Endothelial cell (in vitro differentiated cells): Measurements from ENCODE around the gene BYSL. TPM values are rescaled to one million over a fixed set of nuclear protein-coding genes. Genes with fewer than 3 reads are reported as not detected.

ENCODE experiments used
- DNase-seq: peaks from one replicate; pipeline ENCODE4 v3.0.0; 2021; ENCODE audit warnings: low spot score
- H3K27ac Mint-ChIP-seq: one replicate; pipeline ENCODE4 v1.8.0; 2021; ENCODE audit warnings: mixed read lengths, inconsistent platforms; ENCODE audit not compliant: unreplicated experiment
- H3K27me3 Mint-ChIP-seq: one replicate; pipeline ENCODE4 v1.8.0; 2021; ENCODE audit warnings: mild to moderate bottlenecking, moderate library complexity, mixed read lengths, inconsistent platforms; ENCODE audit not compliant: unreplicated experiment
- H3K36me3 Mint-ChIP-seq: one replicate; pipeline ENCODE4 v1.8.0; 2021; ENCODE audit warnings: mild to moderate bottlenecking, low read depth, mixed read lengths, inconsistent platforms; ENCODE audit not compliant: unreplicated experiment
- H3K4me1 Mint-ChIP-seq: one replicate; pipeline ENCODE4 v1.8.0; 2021; ENCODE audit warnings: mild to moderate bottlenecking, mixed read lengths, inconsistent platforms; ENCODE audit not compliant: unreplicated experiment
- H3K4me3 Mint-ChIP-seq: one replicate; pipeline ENCODE4 v1.8.0; 2021; ENCODE audit warnings: mild to moderate bottlenecking, mixed read lengths, inconsistent platforms; ENCODE audit not compliant: unreplicated experiment
- H3K9me3 Mint-ChIP-seq: one replicate; pipeline ENCODE4 v1.8.0; 2021; ENCODE audit warnings: mixed read lengths, inconsistent platforms; ENCODE audit not compliant: unreplicated experiment
- total RNA-seq: library from RNA; stranded (reverse); fragmentation: NEBNext Ultra II Directional; extraction: Animal tissue kit (Norgen Biotek cat#: 25700); gene quantifications from one replicate; pipeline ENCODE4 v1.2.1, GENCODE V29; 2021; ENCODE audit not compliant: unreplicated experiment
- TF ChIP-seq, protein P1 (sequence below): fragments of 200-600 bp; sonication (generic); IDR thresholded peaks from one replicate; pipeline ENCODE4 v1.5.0; 2021; ENCODE audit warnings: antibody characterized with exemption; ENCODE audit not compliant: unreplicated experiment

BYSL gene
- total RNA-seq, 1 donor from 2014 or later, result 21.9 TPM

DNA sequence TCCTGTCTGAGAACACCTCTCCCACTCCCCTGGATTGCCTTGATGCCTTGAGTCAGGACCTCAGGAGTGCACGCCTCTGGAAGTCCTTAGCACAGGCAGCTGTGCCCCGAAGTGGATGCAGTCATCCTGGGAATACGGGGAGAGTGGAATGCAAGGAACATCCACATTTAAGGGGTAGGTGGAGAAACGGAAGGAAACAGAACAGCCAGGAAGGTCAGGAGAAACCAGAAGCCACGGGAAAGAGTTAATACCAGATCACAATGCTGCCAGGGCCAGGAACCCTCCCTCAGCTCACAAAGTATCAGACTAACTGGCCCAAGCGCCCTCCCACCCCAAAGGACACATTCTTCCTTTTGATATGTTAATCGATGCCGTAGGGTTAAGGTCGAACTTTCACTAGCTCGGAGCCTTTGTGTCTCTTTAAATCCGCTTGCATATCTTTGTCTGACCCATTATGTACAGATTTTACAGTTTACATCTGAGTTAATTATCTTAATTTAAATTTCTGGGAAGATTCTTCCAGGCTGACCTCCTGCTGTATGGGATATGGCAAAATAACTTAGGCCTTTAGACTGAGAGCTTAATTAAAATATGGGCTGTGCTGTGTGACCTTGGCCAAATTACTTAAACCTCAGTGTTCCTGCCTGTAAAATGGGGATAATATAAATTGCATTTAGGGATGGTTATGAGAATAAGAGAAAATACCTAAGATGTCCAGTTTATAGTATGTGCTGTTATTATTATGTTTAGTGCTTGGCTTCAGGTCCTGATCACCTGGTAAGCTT lies 44.3 kb downstream of the BYSL start:
- H3K4me3 Mint-ChIP-seq, result no peak overlapping the region
- H3K36me3 Mint-ChIP-seq, result no peaks in the 10 kb centered on the region
- peak; percentile 34 for DNase-seq
- no peaks in the 10 kb centered on the region for H3K9me3 Mint-ChIP-seq
- peaks cover 3% of the 10 kb centered on the region for H3K27me3 Mint-ChIP-seq
- H3K4me1 Mint-ChIP-seq, result peaks cover 46% of the 10 kb centered on the region
- TF ChIP-seq, protein P1, sequence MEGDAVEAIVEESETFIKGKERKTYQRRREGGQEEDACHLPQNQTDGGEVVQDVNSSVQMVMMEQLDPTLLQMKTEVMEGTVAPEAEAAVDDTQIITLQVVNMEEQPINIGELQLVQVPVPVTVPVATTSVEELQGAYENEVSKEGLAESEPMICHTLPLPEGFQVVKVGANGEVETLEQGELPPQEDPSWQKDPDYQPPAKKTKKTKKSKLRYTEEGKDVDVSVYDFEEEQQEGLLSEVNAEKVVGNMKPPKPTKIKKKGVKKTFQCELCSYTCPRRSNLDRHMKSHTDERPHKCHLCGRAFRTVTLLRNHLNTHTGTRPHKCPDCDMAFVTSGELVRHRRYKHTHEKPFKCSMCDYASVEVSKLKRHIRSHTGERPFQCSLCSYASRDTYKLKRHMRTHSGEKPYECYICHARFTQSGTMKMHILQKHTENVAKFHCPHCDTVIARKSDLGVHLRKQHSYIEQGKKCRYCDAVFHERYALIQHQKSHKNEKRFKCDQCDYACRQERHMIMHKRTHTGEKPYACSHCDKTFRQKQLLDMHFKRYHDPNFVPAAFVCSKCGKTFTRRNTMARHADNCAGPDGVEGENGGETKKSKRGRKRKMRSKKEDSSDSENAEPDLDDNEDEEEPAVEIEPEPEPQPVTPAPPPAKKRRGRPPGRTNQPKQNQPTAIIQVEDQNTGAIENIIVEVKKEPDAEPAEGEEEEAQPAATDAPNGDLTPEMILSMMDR, result no peak
- H3K27ac Mint-ChIP-seq, result peak overlapping the region; percentile 97

DNA sequence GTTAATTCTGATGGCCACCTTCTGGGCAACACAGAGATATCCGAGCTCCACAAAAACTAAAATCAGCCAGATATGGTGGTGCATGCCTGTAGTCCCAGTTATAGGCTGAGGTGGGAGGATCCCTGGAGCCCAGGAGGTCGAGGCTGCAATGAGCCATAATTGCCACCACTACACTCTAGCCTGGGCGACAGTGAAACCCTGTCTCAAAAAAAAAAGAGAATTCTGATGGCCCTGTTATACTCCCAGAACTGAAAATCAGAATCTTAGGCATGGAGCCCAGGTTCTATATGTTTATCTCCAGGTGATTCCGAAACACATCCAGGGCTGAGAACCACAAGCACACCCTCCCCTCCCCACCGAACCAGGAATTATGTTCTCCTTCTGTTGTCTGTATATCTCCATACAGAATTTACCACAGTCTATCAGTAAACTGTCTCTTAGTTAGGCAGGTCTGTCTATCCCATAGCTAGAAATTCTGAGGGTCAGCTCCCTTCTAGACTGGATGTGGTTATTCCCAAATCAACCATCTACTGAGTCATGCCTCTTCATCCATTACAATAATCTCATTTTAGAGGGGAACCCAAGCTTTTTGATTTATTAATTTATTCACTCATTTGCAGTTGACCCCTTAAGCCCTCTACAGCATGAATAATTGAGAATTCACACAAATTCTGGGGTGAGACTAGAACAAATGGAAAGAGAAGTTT lies 45.1 kb downstream of the BYSL start:
- peaks cover 44% of the 10 kb centered on the region for H3K4me1 Mint-ChIP-seq
- H3K4me3 Mint-ChIP-seq, result no peak overlapping the region
- TF ChIP-seq, protein P1, result no peak

GRCh38 chr6:41966961-41967311 lies 45.6 kb downstream of the BYSL start:
- Mint-ChIP-seq H3K27me3 (peaks cover 1% of the 10 kb centered on the region), H3K4me1 (peaks cover 40% of the 10 kb centered on the region), H3K27ac (peak overlapping the region; percentile 97), H3K4me3 (no peak overlapping the region), H3K9me3 (no peaks in the 10 kb centered on the region), H3K36me3 (no peaks in the 10 kb centered on the region)
- DNase-seq, result peak; percentile 15
- TF ChIP-seq, protein P1, result no peak

More for the DNA sequence above, 45.1 kb downstream of the BYSL start:
- no peaks in the 10 kb centered on the region for H3K9me3 Mint-ChIP-seq
- no peaks in the 10 kb centered on the region for H3K36me3 Mint-ChIP-seq
- no peak for DNase-seq
- H3K27ac Mint-ChIP-seq, result peak overlapping the region; percentile 97
- peaks cover 3% of the 10 kb centered on the region for H3K27me3 Mint-ChIP-seq

GRCh38 chr6:41967312-41968287 lies 46.3 kb downstream of the BYSL start:
- TF ChIP-seq, protein P1, result no peak
- H3K4me3 Mint-ChIP-seq, result no peak overlapping the region
- no peak for DNase-seq
- no peaks in the 10 kb centered on the region for H3K36me3 Mint-ChIP-seq
- peaks cover 40% of the 10 kb centered on the region for H3K4me1 Mint-ChIP-seq
- H3K27ac Mint-ChIP-seq, result peak overlapping the region; percentile 97
- peaks cover 1% of the 10 kb centered on the region for H3K27me3 Mint-ChIP-seq
- H3K9me3 Mint-ChIP-seq, result no peaks in the 10 kb centered on the region
